HEK293 (cell line): ENCODE results near the gene CMTM8.

Experiments
- CTCF ChIA-PET: fragments of 350-600 bp; formaldehyde crosslinking; extraction: SDS; loops from one replicate; lab custom pipeline; 2021; ENCODE audit warnings: antibody characterized with exemption; lab: Yijun Ruan, JAX
- POLR2A ChIA-PET: fragments of 300-600 bp; formaldehyde crosslinking; extraction: SDS; loops from one replicate; lab custom pipeline; 2020; ENCODE audit warnings: antibody characterized with exemption, inconsistent platforms; lab: Yijun Ruan, JAX
- H3K27ac ChIP-seq: fragments of 200-500 bp; sonication (Bioruptor generic); 2 replicates; pipeline ENCODE4 v1.5.1; 2014; ENCODE audit warnings: low read depth, low read length, control low read depth, inconsistent platforms; ENCODE audit errors: extremely low read depth
- H3K36me3 ChIP-seq, 2 experiments: fragments of 200-500 bp in 1 of 2; sonication (Bioruptor generic) in 1 of 2; 1 replicate in 1 of 2; 2 replicates in 1 of 2; pipeline ENCODE4 v1.5.1; 2014 to 2017; ENCODE audit warnings: inconsistent platforms in 2 of 2, low read length in 2 of 2; ENCODE audit not compliant: control insufficient read depth in 2 of 2, insufficient read depth in 1 of 2
- H3K4me1 ChIP-seq: fragments of 200-500 bp; sonication (Bioruptor generic); 2 replicates; pipeline ENCODE4 v1.5.1; 2014; ENCODE audit warnings: mild to moderate bottlenecking, low read length, inconsistent platforms; ENCODE audit not compliant: control insufficient read depth, insufficient read depth
- H3K4me3 ChIP-seq: 2 replicates; pipeline ENCODE4 v1.5.1; 2011; ENCODE audit warnings: low read depth, mild to moderate bottlenecking, control low read depth, low read length, moderate library complexity
- H3K9me3 ChIP-seq: fragments of 200-500 bp; sonication (Bioruptor generic); 2 replicates; pipeline ENCODE4 v1.5.1; 2014; ENCODE audit warnings: low read depth, low read length, inconsistent platforms; ENCODE audit not compliant: control insufficient read depth, insufficient read depth
- BCL11B ChIP-seq: fragments of 450-650 bp; formaldehyde crosslinking; IDR thresholded peaks from 2 replicates; pipeline ENCODE4 v1.5.1; 2016; ENCODE audit warnings: low read depth, missing biosample characterization, missing genetic modification characterization
- FEZF1 ChIP-seq: fragments of 450-650 bp; formaldehyde crosslinking; IDR thresholded peaks from 2 replicates; pipeline ENCODE4 v1.5.1; 2016; ENCODE audit warnings: missing biosample characterization, missing genetic modification characterization
- KLF16 ChIP-seq: fragments of 450-650 bp; formaldehyde crosslinking; IDR thresholded peaks from 2 replicates; pipeline ENCODE4 v1.5.1; 2017; ENCODE audit warnings: missing biosample characterization, missing genetic modification characterization
- KLF8 ChIP-seq: fragments of 450-650 bp; formaldehyde crosslinking; IDR thresholded peaks from 2 replicates; pipeline ENCODE4 v1.5.1; 2016; ENCODE audit warnings: missing biosample characterization, missing genetic modification characterization
- MZF1 ChIP-seq: fragments of 450-650 bp; formaldehyde crosslinking; IDR thresholded peaks from 2 replicates; pipeline ENCODE4 v1.5.1; 2017; ENCODE audit warnings: missing biosample characterization, missing genetic modification characterization, borderline replicate concordance
- PBX3 ChIP-seq: sonication (generic); formaldehyde crosslinking; IDR thresholded peaks from 2 replicates; pipeline ENCODE4 v1.8.1; 2022; ENCODE audit warnings: mild to moderate bottlenecking, moderate library complexity, missing genetic modification reagents
- PRDM6 ChIP-seq: fragments of 450-650 bp; formaldehyde crosslinking; IDR thresholded peaks from 2 replicates; pipeline ENCODE4 v1.5.1; 2017; ENCODE audit warnings: missing biosample characterization, missing genetic modification characterization
- ZNF112 ChIP-seq: fragments of 450-650 bp; formaldehyde crosslinking; IDR thresholded peaks from 2 replicates; pipeline ENCODE4 v1.5.0; 2017; ENCODE audit warnings: missing biosample characterization, missing genetic modification characterization
- ZNF239 ChIP-seq: fragments of 450-650 bp; formaldehyde crosslinking; IDR thresholded peaks from 2 replicates; pipeline ENCODE4 v1.5.1; 2016; ENCODE audit warnings: missing biosample characterization, missing genetic modification characterization
- ZNF248 ChIP-seq: fragments of 450-650 bp; formaldehyde crosslinking; IDR thresholded peaks from 2 replicates; pipeline ENCODE4 v1.5.1; 2017; ENCODE audit warnings: missing biosample characterization, missing genetic modification characterization
- ZNF555 ChIP-seq: fragments of 450-650 bp; formaldehyde crosslinking; conservative IDR thresholded peaks from 2 replicates; pipeline ENCODE4 v1.5.1; 2017; ENCODE audit warnings: missing biosample characterization, mild to moderate bottlenecking, missing genetic modification characterization, inconsistent platforms
- ZNF600 ChIP-seq: fragments of 450-650 bp; formaldehyde crosslinking; IDR thresholded peaks from 2 replicates; pipeline ENCODE4 v1.5.1; 2016; ENCODE audit warnings: missing biosample characterization, missing genetic modification characterization
- ZNF610 ChIP-seq: fragments of 450-650 bp; formaldehyde crosslinking; IDR thresholded peaks from 2 replicates; pipeline ENCODE4 v1.5.1; 2016; ENCODE audit warnings: missing biosample characterization, missing genetic modification characterization, borderline replicate concordance
- ZNF626 ChIP-seq: fragments of 450-650 bp; sonication (Bioruptor Pico); formaldehyde crosslinking; IDR thresholded peaks from 2 replicates; pipeline ENCODE4 v1.5.1; 2018; ENCODE audit warnings: missing biosample characterization, missing genetic modification characterization, inconsistent platforms
- ZNF658 ChIP-seq: fragments of 450-650 bp; formaldehyde crosslinking; IDR thresholded peaks from 2 replicates; pipeline ENCODE4; 2016; ENCODE audit warnings: missing biosample characterization, missing genetic modification characterization
- ZNF664 ChIP-seq: fragments of 450-650 bp; formaldehyde crosslinking; IDR thresholded peaks from 2 replicates; pipeline ENCODE4 v1.5.1; 2016; ENCODE audit warnings: missing biosample characterization, missing genetic modification characterization
- ZNF704 ChIP-seq: fragments of 450-650 bp; formaldehyde crosslinking; IDR thresholded peaks from 2 replicates; pipeline ENCODE4 v1.5.1; 2016; ENCODE audit warnings: missing biosample characterization, missing genetic modification characterization
- ZNF747 ChIP-seq: fragments of 450-650 bp; formaldehyde crosslinking; IDR thresholded peaks from 2 replicates; pipeline ENCODE4 v1.5.1; 2016; ENCODE audit warnings: missing biosample characterization, missing genetic modification characterization
- ZNF776 ChIP-seq: fragments of 450-650 bp; formaldehyde crosslinking; IDR thresholded peaks from 2 replicates; pipeline ENCODE4 v1.5.0; 2017; ENCODE audit warnings: missing biosample characterization, missing genetic modification characterization, borderline replicate concordance
- ZNF777 ChIP-seq: fragments of 450-650 bp; formaldehyde crosslinking; IDR thresholded peaks from 2 replicates; pipeline ENCODE4 v1.5.1; 2017; ENCODE audit warnings: missing biosample characterization, missing genetic modification characterization, borderline replicate concordance
- ZNF792 ChIP-seq: fragments of 450-650 bp; formaldehyde crosslinking; IDR thresholded peaks from 2 replicates; pipeline ENCODE4 v1.5.1; 2016; ENCODE audit warnings: missing biosample characterization, missing genetic modification characterization
- TF ChIP-seq, protein P1 (sequence below): fragments of 450-650 bp; formaldehyde crosslinking; IDR thresholded peaks from 2 replicates; pipeline ENCODE4 v1.5.1; 2016; ENCODE audit warnings: missing biosample characterization, missing genetic modification characterization, borderline replicate concordance
- TF ChIP-seq, protein P2 (sequence below): fragments of 450-650 bp; formaldehyde crosslinking; IDR thresholded peaks from 2 replicates; pipeline ENCODE4 v1.5.1; 2016; ENCODE audit warnings: missing biosample characterization, missing genetic modification characterization

The CMTM8 gene

DNA sequence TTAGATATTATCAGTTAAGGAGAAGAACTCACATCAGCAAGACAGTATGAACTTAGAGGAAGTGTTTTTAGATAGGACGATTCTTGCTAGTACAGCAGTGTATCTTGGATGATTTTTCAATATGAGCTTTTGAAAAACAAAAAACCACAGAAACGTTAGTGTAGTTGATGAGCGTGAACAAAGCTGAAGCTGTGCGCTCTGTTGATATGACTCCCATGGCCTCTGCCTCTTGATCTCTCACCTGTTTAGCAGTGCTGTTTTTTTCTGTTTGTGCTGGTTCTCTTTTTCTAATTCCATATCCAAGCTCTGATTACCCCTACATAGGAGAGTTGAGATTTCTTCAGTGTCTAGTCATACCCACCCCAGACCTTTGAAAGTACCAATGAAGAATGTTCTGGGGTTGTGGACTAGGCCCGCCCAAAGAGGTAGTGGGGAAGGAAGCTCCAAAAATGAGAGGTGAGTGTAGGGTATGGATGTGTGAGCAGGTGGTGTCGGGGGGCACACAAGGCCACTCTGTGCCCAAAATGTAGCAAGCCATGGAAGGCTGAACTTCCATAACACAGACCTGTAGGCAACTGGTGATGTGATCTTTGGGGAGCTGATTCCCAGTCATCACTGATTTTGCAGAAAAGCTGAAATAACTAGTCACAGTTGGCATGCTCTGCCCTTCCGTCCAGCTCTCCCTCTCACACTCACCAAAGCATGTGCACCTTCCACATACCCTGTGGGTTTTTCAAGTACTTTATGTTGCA lies 133.2 kb downstream of the CMTM8 start:
- Histone ChIP-seq H3K4me1 (no peaks in the 10 kb centered on the region), H3K9me3 (no peaks in the 10 kb centered on the region), H3K27ac (no peak overlapping the region), H3K4me3 (no peak overlapping the region), H3K36me3 (no peaks in the 10 kb centered on the region; a peak in 1 of 3 replicates)
- TF ChIP-seq ZNF658 (no peak), ZNF792 (tag by site-specific recombination) (no peak), ZNF664 (no peak), FEZF1 (no peak), ZNF112 (tag by site-specific recombination) (no peak), PRDM6 (tag by site-specific recombination) (no peak), ZNF777 (tag by site-specific recombination) (no peak), BCL11B (tag by site-specific recombination) (no peak), ZNF239 (no peak), PBX3 (no peak), ZNF248 (tag by site-specific recombination) (no peak), ZNF610 (tag by site-specific recombination) (no peak), KLF16 (no peak), ZNF626 (no peak)
- TF ChIP-seq, protein P1, sequence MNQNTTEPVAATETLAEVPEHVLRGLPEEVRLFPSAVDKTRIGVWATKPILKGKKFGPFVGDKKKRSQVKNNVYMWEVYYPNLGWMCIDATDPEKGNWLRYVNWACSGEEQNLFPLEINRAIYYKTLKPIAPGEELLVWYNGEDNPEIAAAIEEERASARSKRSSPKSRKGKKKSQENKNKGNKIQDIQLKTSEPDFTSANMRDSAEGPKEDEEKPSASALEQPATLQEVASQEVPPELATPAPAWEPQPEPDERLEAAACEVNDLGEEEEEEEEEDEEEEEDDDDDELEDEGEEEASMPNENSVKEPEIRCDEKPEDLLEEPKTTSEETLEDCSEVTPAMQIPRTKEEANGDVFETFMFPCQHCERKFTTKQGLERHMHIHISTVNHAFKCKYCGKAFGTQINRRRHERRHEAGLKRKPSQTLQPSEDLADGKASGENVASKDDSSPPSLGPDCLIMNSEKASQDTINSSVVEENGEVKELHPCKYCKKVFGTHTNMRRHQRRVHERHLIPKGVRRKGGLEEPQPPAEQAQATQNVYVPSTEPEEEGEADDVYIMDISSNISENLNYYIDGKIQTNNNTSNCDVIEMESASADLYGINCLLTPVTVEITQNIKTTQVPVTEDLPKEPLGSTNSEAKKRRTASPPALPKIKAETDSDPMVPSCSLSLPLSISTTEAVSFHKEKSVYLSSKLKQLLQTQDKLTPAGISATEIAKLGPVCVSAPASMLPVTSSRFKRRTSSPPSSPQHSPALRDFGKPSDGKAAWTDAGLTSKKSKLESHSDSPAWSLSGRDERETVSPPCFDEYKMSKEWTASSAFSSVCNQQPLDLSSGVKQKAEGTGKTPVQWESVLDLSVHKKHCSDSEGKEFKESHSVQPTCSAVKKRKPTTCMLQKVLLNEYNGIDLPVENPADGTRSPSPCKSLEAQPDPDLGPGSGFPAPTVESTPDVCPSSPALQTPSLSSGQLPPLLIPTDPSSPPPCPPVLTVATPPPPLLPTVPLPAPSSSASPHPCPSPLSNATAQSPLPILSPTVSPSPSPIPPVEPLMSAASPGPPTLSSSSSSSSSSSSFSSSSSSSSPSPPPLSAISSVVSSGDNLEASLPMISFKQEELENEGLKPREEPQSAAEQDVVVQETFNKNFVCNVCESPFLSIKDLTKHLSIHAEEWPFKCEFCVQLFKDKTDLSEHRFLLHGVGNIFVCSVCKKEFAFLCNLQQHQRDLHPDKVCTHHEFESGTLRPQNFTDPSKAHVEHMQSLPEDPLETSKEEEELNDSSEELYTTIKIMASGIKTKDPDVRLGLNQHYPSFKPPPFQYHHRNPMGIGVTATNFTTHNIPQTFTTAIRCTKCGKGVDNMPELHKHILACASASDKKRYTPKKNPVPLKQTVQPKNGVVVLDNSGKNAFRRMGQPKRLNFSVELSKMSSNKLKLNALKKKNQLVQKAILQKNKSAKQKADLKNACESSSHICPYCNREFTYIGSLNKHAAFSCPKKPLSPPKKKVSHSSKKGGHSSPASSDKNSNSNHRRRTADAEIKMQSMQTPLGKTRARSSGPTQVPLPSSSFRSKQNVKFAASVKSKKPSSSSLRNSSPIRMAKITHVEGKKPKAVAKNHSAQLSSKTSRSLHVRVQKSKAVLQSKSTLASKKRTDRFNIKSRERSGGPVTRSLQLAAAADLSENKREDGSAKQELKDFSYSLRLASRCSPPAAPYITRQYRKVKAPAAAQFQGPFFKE (tag by site-specific recombination) = no peak
- TF ChIP-seq, protein P2, sequence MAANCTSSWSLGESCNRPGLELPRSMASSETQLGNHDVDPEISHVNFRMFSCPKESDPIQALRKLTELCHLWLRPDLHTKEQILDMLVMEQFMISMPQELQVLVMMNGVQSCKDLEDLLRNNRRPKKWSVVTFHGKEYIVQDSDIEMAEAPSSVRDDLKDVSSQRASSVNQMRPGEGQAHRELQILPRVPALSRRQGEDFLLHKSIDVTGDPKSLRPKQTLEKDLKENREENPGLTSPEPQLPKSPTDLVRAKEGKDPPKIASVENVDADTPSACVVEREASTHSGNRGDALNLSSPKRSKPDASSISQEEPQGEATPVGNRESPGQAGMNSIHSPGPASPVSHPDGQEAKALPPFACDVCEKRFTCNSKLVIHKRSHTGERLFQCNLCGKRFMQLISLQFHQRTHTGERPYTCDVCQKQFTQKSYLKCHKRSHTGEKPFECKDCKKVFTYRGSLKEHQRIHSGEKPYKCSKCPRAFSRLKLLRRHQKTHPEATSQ (tag by site-specific recombination) = no peak
- ChIA-PET POLR2A (no interaction called here), CTCF (no interaction called here)

DNA sequence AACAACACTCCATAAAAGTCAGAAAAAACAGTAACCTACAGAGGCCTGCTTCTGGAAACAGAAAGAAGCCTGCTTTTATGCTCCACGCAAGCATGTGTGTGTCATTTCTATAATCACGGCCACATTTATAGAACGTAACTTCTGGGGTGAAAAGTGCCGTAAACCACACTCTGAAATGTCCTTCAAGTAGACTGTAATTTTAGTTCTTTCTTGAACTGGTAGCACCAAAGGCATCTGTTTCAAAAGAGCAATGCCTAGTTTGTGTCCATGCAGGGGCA lies 133.7 kb downstream of the CMTM8 start:
- CTCF ChIA-PET = no interaction called here
- no peaks in the 10 kb centered on the region for H3K9me3 ChIP-seq
- H3K4me3 ChIP-seq = no peak overlapping the region
- H3K4me1 ChIP-seq = no peaks in the 10 kb centered on the region
- H3K36me3 ChIP-seq = no peaks in the 10 kb centered on the region; a peak in 1 of 3 replicates
- no peak overlapping the region for H3K27ac ChIP-seq
- POLR2A ChIA-PET = no interaction called here
- TF ChIP-seq KLF16 = no peak
- TF ChIP-seq ZNF704 (tag by site-specific recombination) = no peak
- TF ChIP-seq ZNF747 = no peak
- TF ChIP-seq ZNF776 = no peak
- TF ChIP-seq KLF8 (tag by site-specific recombination) = no peak
- TF ChIP-seq MZF1 = no peak
- TF ChIP-seq ZNF555 (tag by site-specific recombination) = no peak
- TF ChIP-seq ZNF600 (tag by site-specific recombination) = no peak
